ENCODE results near the gene NMNAT2. TPM values are rescaled to one million over a fixed set of nuclear protein-coding genes. Genes with fewer than 3 reads are reported as not detected.

The NMNAT2 gene
- total RNA-seq, 1 donor from 2014 or later = not detected

DNA sequence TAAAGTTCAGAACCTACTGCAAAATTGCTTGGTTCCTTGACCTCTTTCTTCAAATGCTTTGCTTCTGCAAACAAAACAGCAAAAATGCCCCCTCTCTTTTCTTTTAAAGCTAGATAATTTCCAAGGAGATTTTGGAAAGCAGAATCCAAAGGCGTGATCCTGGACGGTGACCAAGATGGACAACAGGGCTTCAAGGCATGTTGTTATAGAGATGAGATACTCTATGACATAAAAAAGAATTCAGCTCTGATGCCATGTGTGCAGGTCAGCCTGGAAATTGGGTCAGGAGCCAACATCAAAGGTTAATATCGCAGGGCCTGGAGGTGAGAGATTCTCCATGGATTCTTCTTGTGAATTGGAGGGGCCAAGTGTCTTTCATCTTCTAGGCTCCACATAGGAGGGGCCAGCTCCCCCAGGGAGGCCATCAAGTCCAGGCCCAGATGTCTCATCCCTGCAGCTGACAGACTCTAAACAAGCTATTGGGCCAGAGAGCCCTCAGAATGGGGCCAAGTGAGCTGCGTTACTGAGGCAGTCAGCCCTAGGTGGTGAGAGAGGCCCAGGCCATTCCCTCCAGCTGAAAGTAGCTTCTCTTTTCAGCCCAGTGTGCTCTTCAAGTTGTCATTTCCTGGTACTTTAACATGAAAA is 45.5 kb downstream of the NMNAT2 start:
- Mint-ChIP-seq H3K27ac (no peak overlapping the region), H3K9me3 (no peaks in the 10 kb centered on the region), H3K4me1 (ENCODE audit: low read depth) (no peaks in the 10 kb centered on the region), H3K36me3 (ENCODE audit: low read depth) (no peaks in the 10 kb centered on the region), H3K4me3 (ENCODE audit: low read depth) (no peak overlapping the region), H3K27me3 (ENCODE audit: low read depth) (peaks cover 16% of the 10 kb centered on the region)
- no peak for DNase-seq (ENCODE audit: low spot score)
- intact Hi-C loops (cut with micrococcal nuclease) = no loop called here

- no peaks in the 10 kb centered on the region for H3K9me3 Mint-ChIP-seq
- no peaks in the 10 kb centered on the region for H3K4me1 Mint-ChIP-seq (ENCODE audit: low read depth)
- DNase-seq (ENCODE audit: low spot score) = no peak
- intact Hi-C loops (cut with micrococcal nuclease) = no loop called here
- no peak overlapping the region for H3K27ac Mint-ChIP-seq
- H3K4me3 Mint-ChIP-seq (ENCODE audit: low read depth) = no peak overlapping the region
- H3K36me3 Mint-ChIP-seq (ENCODE audit: low read depth) = no peaks in the 10 kb centered on the region
- peaks cover 14% of the 10 kb centered on the region for H3K27me3 Mint-ChIP-seq (ENCODE audit: low read depth)
Observed at GRCh38 chr1:183370399-183371058, 47.7 kb downstream of the NMNAT2 start.

DNA sequence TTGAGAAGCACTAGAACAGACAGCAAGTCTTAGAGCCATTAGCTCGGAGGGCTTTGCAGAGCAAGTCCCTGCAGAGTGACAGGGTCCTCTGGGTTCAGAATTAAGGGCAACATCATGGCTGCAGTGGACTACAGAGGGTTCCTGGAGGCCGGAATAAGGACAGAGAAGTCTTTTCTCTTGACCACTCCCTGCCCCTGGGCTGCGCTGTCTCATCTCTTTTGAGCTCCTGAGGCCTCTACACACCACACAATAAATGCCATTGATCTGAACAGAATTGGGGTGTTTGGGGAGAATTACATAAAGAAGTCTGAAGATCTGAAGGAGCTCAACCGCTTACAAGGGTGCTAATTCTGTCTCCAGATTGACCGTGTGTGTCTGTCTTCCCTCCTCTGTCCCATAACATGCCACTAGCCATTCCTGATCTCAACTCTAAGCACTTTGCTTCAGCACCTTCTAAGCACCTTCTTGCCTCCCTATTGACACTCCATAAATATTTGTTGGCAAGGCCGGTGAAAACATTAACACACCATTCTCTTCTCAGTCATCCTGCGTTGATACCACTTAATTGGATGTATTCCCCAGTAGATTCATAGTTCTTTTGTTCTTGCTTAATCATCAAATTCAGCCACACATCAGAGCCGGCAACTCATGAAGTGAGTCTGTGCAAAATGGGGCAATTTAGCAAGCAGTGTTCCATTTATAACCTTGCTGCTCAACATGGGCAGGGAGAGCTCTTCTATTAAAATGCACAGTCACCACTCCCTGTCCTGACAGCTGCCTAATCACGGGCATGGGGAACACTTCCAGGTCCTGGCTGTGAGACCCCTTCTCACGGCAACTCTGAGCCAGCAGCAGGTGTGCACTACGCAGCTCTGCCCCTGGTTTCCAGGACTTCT is 49.7 kb downstream of the NMNAT2 start:
- intact Hi-C loops (cut with micrococcal nuclease) = no loop called here
- Mint-ChIP-seq H3K27ac (no peak overlapping the region), H3K4me3 (ENCODE audit: low read depth) (no peak overlapping the region), H3K9me3 (no peaks in the 10 kb centered on the region), H3K27me3 (ENCODE audit: low read depth) (peaks cover 10% of the 10 kb centered on the region), H3K4me1 (ENCODE audit: low read depth) (no peaks in the 10 kb centered on the region), H3K36me3 (ENCODE audit: low read depth) (no peaks in the 10 kb centered on the region)
- DNase-seq (ENCODE audit: low spot score) = no peak

DNA sequence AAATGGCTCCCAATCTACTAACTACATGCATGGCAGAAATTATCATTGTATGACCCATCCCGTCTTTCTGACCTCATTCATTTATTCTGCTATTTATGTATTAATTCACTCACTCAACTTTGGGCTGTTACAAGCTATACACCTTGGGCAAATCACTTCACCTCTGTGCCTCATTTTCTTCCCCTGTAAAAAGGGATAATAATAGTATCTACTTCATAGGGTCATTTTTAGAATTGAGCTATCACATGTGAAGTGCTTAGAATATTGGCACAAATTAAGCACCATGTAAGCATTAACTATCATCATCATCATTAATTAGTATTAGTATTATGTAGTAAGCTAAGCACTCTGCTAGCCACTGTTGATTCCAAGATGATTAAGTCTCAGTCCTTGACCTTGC is 52.1 kb downstream of the NMNAT2 start:
- DNase-seq (ENCODE audit: low spot score) = no peak
- intact Hi-C loops (cut with micrococcal nuclease) = no loop called here
- Mint-ChIP-seq H3K4me1 (ENCODE audit: low read depth) (no peaks in the 10 kb centered on the region), H3K4me3 (ENCODE audit: low read depth) (no peak overlapping the region), H3K27ac (no peak overlapping the region), H3K9me3 (no peaks in the 10 kb centered on the region), H3K36me3 (ENCODE audit: low read depth) (no peaks in the 10 kb centered on the region), H3K27me3 (ENCODE audit: low read depth) (peaks cover 12% of the 10 kb centered on the region)

DNA sequence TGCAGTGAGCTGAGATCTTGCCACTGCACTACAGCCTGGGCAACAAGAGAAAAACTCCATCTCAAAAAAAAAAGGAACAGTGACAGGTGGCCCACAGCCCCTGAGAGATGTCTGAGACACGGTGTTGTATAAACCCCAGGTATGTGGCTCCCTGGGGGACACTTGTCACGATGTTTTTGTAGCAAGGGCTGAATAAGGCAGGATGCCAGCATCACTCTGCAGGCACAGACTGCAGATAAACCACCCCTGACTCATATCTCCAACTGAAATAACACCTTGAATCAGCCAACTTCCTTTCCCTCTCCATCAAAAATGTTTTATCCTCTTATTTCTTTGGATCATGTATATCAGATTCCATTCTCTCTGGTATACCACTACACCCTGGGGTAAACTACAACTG is 52.5 kb downstream of the NMNAT2 start:
- H3K4me1 Mint-ChIP-seq (ENCODE audit: low read depth) = no peaks in the 10 kb centered on the region

GRCh38 chr1:183365093-183365492 is 53.1 kb downstream of the NMNAT2 start:
- H3K36me3 Mint-ChIP-seq (ENCODE audit: low read depth) = no peaks in the 10 kb centered on the region
- no peak overlapping the region for H3K27ac Mint-ChIP-seq
- H3K27me3 Mint-ChIP-seq (ENCODE audit: low read depth) = peaks cover 9% of the 10 kb centered on the region
- no peaks in the 10 kb centered on the region for H3K4me1 Mint-ChIP-seq (ENCODE audit: low read depth)
- DNase-seq (ENCODE audit: low spot score) = no peak
- intact Hi-C loops (cut with micrococcal nuclease) = no loop called here
- no peak overlapping the region for H3K4me3 Mint-ChIP-seq (ENCODE audit: low read depth)
- no peaks in the 10 kb centered on the region for H3K9me3 Mint-ChIP-seq

More for the DNA sequence above, 52.5 kb downstream of the NMNAT2 start:
- Mint-ChIP-seq H3K27ac (no peak overlapping the region), H3K27me3 (ENCODE audit: low read depth) (peaks cover 12% of the 10 kb centered on the region), H3K36me3 (ENCODE audit: low read depth) (no peaks in the 10 kb centered on the region), H3K9me3 (no peaks in the 10 kb centered on the region), H3K4me3 (ENCODE audit: low read depth) (no peak overlapping the region)
- no peak for DNase-seq (ENCODE audit: low spot score)
- intact Hi-C loops (cut with micrococcal nuclease) = no loop called here

DNA sequence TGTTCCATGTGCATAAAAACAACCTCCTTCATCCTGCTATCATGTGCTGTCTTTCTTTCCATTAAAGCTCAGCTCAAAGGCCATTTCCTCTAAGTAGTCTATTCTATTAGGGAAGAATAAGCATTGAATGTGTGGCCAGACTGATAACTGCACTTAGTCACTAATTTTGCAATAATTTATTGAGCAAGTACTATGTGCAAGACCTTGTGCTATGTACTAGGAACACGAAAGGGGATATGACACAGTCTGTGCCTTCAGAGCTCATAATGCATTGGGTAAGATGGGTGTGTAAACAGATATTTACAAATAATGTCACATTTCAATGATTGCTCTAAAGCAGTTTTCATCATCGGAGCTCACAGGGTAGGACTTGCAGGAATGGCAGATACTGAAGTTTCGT is 54.2 kb downstream of the NMNAT2 start:
- Mint-ChIP-seq H3K4me1 (ENCODE audit: low read depth) (no peaks in the 10 kb centered on the region), H3K27ac (no peak overlapping the region), H3K4me3 (ENCODE audit: low read depth) (no peak overlapping the region), H3K36me3 (ENCODE audit: low read depth) (no peaks in the 10 kb centered on the region), H3K9me3 (no peaks in the 10 kb centered on the region), H3K27me3 (ENCODE audit: low read depth) (peaks cover 11% of the 10 kb centered on the region)
- intact Hi-C loops (cut with micrococcal nuclease) = no loop called here
- DNase-seq (ENCODE audit: low spot score) = no peak

DNA sequence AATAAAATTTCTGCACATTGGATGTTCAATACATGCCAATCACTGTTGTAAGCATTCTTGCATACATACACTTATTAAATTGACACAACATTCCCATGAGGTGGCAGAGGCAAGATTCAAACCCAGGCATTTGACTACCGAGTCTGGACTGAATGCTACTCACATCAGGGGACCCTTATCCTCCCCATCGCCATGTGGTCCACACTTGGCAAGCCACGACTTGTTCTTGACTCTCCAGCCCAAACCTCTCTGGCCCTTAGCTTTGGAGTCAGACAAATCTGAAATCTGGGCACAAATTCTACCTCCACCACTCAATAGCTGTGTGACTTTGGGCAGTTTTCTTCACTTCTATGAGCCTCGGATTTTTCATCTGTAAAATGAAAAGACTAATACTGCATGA is 57.1 kb downstream of the NMNAT2 start:
- Mint-ChIP-seq H3K4me3 (ENCODE audit: low read depth) (no peak overlapping the region), H3K9me3 (no peaks in the 10 kb centered on the region), H3K36me3 (ENCODE audit: low read depth) (no peaks in the 10 kb centered on the region), H3K4me1 (ENCODE audit: low read depth) (no peaks in the 10 kb centered on the region), H3K27ac (no peak overlapping the region), H3K27me3 (ENCODE audit: low read depth) (peaks cover 5% of the 10 kb centered on the region)
- no peak for DNase-seq (ENCODE audit: low spot score)
- intact Hi-C loops (cut with micrococcal nuclease) = no loop called here

DNA sequence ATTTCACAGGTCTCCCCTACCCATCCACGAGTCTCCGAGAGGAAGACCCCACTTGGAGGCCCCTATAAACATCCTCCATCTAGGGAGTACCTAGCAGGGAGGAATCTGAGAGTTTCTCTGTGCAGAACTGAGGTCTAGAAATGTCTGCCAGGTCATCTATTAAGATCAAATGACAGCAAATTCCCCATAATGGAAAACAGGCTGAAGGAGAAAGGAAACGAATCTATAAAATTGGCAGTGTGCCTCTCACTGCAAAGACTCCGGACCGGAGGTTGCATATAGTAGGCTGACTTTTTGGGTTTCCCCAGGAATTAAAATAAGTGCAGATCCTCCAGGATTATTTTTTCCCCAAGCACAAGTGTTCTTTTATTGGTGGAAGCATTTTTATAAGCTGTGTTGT is 57.7 kb downstream of the NMNAT2 start:
- no peaks in the 10 kb centered on the region for H3K9me3 Mint-ChIP-seq
- H3K36me3 Mint-ChIP-seq (ENCODE audit: low read depth) = no peaks in the 10 kb centered on the region
- intact Hi-C loops (cut with micrococcal nuclease) = no loop called here
- no peaks in the 10 kb centered on the region for H3K4me1 Mint-ChIP-seq (ENCODE audit: low read depth)
- no peak overlapping the region for H3K27ac Mint-ChIP-seq
- peaks cover 5% of the 10 kb centered on the region for H3K27me3 Mint-ChIP-seq (ENCODE audit: low read depth)
- DNase-seq (ENCODE audit: low spot score) = no peak
- H3K4me3 Mint-ChIP-seq (ENCODE audit: low read depth) = no peak overlapping the region

- H3K4me1 Mint-ChIP-seq (ENCODE audit: low read depth) = no peaks in the 10 kb centered on the region
- intact Hi-C loops (cut with micrococcal nuclease) = no loop called here
- no peaks in the 10 kb centered on the region for H3K9me3 Mint-ChIP-seq
- no peak for DNase-seq (ENCODE audit: low spot score)
- no peaks in the 10 kb centered on the region for H3K36me3 Mint-ChIP-seq (ENCODE audit: low read depth)
- H3K27ac Mint-ChIP-seq = no peak overlapping the region
- no peak overlapping the region for H3K4me3 Mint-ChIP-seq (ENCODE audit: low read depth)
- peaks cover 7% of the 10 kb centered on the region for H3K27me3 Mint-ChIP-seq (ENCODE audit: low read depth)
Observed at GRCh38 chr1:183356534-183357182, 61.5 kb downstream of the NMNAT2 start.

DNA sequence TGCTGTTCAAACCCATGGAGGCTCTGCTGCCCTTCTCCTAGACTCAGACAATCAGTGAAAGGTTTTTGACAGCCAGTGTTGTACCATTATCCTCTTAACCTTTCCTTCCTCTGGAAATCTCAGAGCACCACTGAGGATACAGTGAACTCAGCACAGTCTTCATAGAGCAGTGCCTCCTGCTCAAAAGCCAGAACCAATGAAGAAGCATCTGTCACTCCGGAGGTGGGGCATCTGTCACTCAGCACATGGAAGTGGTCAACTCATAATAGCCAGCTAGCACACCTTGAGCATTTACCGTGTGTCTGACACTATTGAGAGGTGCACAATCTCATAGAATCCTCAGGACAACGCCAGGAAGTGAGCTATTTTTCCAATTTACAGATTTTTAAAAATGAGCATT is 62.4 kb downstream of the NMNAT2 start:
- H3K36me3 Mint-ChIP-seq (ENCODE audit: low read depth) = no peaks in the 10 kb centered on the region
- no peak overlapping the region for H3K4me3 Mint-ChIP-seq (ENCODE audit: low read depth)

DNA sequence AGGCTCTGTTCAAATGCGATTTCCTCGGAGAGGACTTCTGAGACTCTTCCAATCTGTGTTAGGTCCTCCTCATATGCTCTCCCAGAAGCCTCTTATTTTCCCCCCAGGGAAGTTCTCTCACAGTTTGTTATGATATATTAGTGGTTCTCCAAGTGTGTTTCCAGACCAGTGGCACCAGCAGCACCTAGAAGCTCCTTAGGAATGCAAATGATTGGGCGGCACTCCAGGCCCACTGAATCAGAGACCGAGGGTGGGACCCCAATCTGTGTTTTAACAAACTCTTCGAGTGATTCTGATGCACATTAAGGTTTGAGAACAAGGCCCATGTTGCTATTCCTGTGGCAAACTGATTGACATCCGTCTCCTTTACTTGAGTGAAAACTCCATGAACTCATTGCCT is 63.0 kb downstream of the NMNAT2 start:
- no peak overlapping the region for H3K4me3 Mint-ChIP-seq (ENCODE audit: low read depth)
- H3K4me1 Mint-ChIP-seq (ENCODE audit: low read depth) = no peaks in the 10 kb centered on the region
- H3K9me3 Mint-ChIP-seq = no peaks in the 10 kb centered on the region
- no peak for DNase-seq (ENCODE audit: low spot score)
- intact Hi-C loops (cut with micrococcal nuclease) = no loop called here
- no peak overlapping the region for H3K27ac Mint-ChIP-seq
- peaks cover 6% of the 10 kb centered on the region for H3K27me3 Mint-ChIP-seq (ENCODE audit: low read depth)
- no peaks in the 10 kb centered on the region for H3K36me3 Mint-ChIP-seq (ENCODE audit: low read depth)

More for the DNA sequence above, 62.4 kb downstream of the NMNAT2 start:
- DNase-seq (ENCODE audit: low spot score) = no peak
- no peaks in the 10 kb centered on the region for H3K9me3 Mint-ChIP-seq
- intact Hi-C loops (cut with micrococcal nuclease) = no loop called here
- no peak overlapping the region for H3K27ac Mint-ChIP-seq
- peaks cover 6% of the 10 kb centered on the region for H3K27me3 Mint-ChIP-seq (ENCODE audit: low read depth)
- H3K4me1 Mint-ChIP-seq (ENCODE audit: low read depth) = no peaks in the 10 kb centered on the region
